Common myeloid progenitor, CD34-positive (primary cell): ENCODE results near the gene NKAIN1.

Experiments used
- CTCF ChIA-PET: fragments of 350-600 bp; sonication (Branson Sonifier 250); formaldehyde crosslinking; loops from one replicate; lab custom pipeline; 2021; ENCODE audit warnings: antibody characterized with exemption; lab: Charles Lee
- POLR2A ChIA-PET: fragments of 350-600 bp; sonication (Branson Sonifier 250); formaldehyde crosslinking; loops from one replicate; lab custom pipeline; 2021; ENCODE audit warnings: antibody characterized with exemption; lab: Charles Lee
- DNase-seq, 3 donors: peaks; one replicate each; pipeline versions ENCODE4 v3.0.0 to v3.0.0-alpha.2; 2013
- H3K27ac ChIP-seq, 2 experiments: 1 replicate in 1 of 2; 2 replicates in 1 of 2; pipeline ENCODE4 v1.7.0; 2013; ENCODE audit warnings: inconsistent platforms in 2 of 2, low read length in 2 of 2, mild to moderate bottlenecking in 2 of 2, low read depth in 1 of 2, moderate library complexity in 1 of 2; ENCODE audit not compliant: severe bottlenecking in 2 of 2, insufficient read depth in 1 of 2, poor library complexity in 1 of 2
- H3K27me3 ChIP-seq, 5 experiments: replicated peaks in 2 of 5; 1 replicate in 3 of 5; 2 replicates in 2 of 5; pipeline versions ENCODE4 v1.6.1 to v1.7.0; 2013; ENCODE audit warnings: low read length in 4 of 5, mild to moderate bottlenecking in 2 of 5, moderate library complexity in 2 of 5, inconsistent platforms in 1 of 5; ENCODE audit not compliant: insufficient read depth in 5 of 5, control insufficient read depth in 4 of 5
- H3K36me3 ChIP-seq, 4 experiments: 1 replicate in 2 of 4; 2 replicates in 2 of 4; pipeline versions ENCODE4 v1.6.1 to v1.7.0; 2013; ENCODE audit warnings: low read length in 3 of 4, control low read depth in 1 of 4, mild to moderate bottlenecking in 1 of 4; ENCODE audit not compliant: control insufficient read depth in 4 of 4, insufficient read depth in 4 of 4
- H3K4me1 ChIP-seq, 4 experiments: 1 replicate in 3 of 4; 2 replicates in 1 of 4; pipeline versions ENCODE4 v1.6.1 to v1.7.1; 2013; ENCODE audit warnings: low read length in 3 of 4, mild to moderate bottlenecking in 3 of 4, control low read depth in 1 of 4, inconsistent platforms in 1 of 4, moderate library complexity in 1 of 4; ENCODE audit not compliant: control insufficient read depth in 4 of 4, insufficient read depth in 4 of 4; ENCODE audit errors: control extremely low read depth in 1 of 4
- H3K4me3 ChIP-seq, 7 experiments: 1 replicate in 4 of 7; 2 replicates in 3 of 7; pipeline versions ENCODE4 v1.5.1 to v1.7.0; 2013; ENCODE audit warnings: mild to moderate bottlenecking in 7 of 7, low read length in 6 of 7, moderate library complexity in 6 of 7, inconsistent platforms in 2 of 7, low read depth in 2 of 7, control low read depth in 1 of 7; ENCODE audit not compliant: insufficient read depth in 4 of 7, control insufficient read depth in 1 of 7; ENCODE audit errors: extremely low read depth in 1 of 7
- H3K9me3 ChIP-seq, 5 experiments: 1 replicate in 4 of 5; 2 replicates in 1 of 5; pipeline versions ENCODE4 v1.6.1 to v1.7.1; 2013; ENCODE audit warnings: low read length in 4 of 5, mild to moderate bottlenecking in 2 of 5, inconsistent platforms in 1 of 5, low read depth in 1 of 5, moderate library complexity in 1 of 5; ENCODE audit not compliant: control insufficient read depth in 4 of 5, insufficient read depth in 2 of 5; ENCODE audit errors: control extremely low read depth in 1 of 5
- WGBS: methylation state at CpG from one replicate; pipeline ENCODE4 v1.1.5; 2013; ENCODE audit not compliant: insufficient coverage; 5-methylcytosine and 5-hydroxymethylcytosine counted together

NKAIN1 gene

GRCh38 chr1:31234870-31235269 is 4.8 kb downstream of the NKAIN1 start:
- peaks cover 0 to 9% (median 8%) of the 10 kb centered on the region in 4 experiments for H3K4me1 ChIP-seq
- ChIA-PET CTCF (interaction anchor here (1.4 kb wide), 1 partner anchor 9 kb away, joined by 4 read pairs; no protein-coding TSS in a partner anchor), POLR2A (no interaction called here)
- no peak overlapping the region for H3K27ac ChIP-seq
- no peak for DNase-seq
- no peaks in the 10 kb centered on the region for H3K9me3 ChIP-seq
- peaks cover 9 to 57% (median 25%) of the 10 kb centered on the region in 5 experiments for H3K27me3 ChIP-seq
- 58% methylated on average over 2 of the region's 4 CpGs for WGBS
- H3K36me3 ChIP-seq = no peaks in the 10 kb centered on the region
- no peak overlapping the region for H3K4me3 ChIP-seq

GRCh38 chr1:31234123-31234708 is 5.5 kb downstream of the NKAIN1 start:
- ChIA-PET CTCF (interaction anchor here (1.2 to 1.4 kb wide), 2 partner anchors 8 to 30 kb away, joined by 3 to 4 read pairs; no protein-coding TSS in a partner anchor), POLR2A (no interaction called here)
- no peak overlapping the region for H3K4me3 ChIP-seq
- H3K27ac ChIP-seq = no peak overlapping the region
- H3K9me3 ChIP-seq = no peaks in the 10 kb centered on the region
- peaks cover 0 to 7% (median 5%) of the 10 kb centered on the region in 4 experiments for H3K4me1 ChIP-seq
- WGBS = 73% methylated on average over 12 of the region's 12 CpGs
- H3K36me3 ChIP-seq = no peaks in the 10 kb centered on the region
- DNase-seq = no peak
- H3K27me3 ChIP-seq = peaks cover 9 to 51% (median 25%) of the 10 kb centered on the region in 5 experiments

- H3K9me3 ChIP-seq = no peaks in the 10 kb centered on the region
- ChIA-PET POLR2A (no interaction called here), CTCF (no interaction called here)
- peaks cover 2 to 36% (median 14%) of the 10 kb centered on the region in 5 experiments for H3K27me3 ChIP-seq
- no peak overlapping the region for H3K4me3 ChIP-seq
- WGBS = 100% methylated on average over 2 of the region's 2 CpGs
- H3K4me1 ChIP-seq = no peaks in the 10 kb centered on the region
- no peak for DNase-seq
- no peak overlapping the region for H3K27ac ChIP-seq
- no peaks in the 10 kb centered on the region for H3K36me3 ChIP-seq
These were observed 7.0 kb downstream of the NKAIN1 start for GRCh38 chr1:31232689-31233088.

DNA sequence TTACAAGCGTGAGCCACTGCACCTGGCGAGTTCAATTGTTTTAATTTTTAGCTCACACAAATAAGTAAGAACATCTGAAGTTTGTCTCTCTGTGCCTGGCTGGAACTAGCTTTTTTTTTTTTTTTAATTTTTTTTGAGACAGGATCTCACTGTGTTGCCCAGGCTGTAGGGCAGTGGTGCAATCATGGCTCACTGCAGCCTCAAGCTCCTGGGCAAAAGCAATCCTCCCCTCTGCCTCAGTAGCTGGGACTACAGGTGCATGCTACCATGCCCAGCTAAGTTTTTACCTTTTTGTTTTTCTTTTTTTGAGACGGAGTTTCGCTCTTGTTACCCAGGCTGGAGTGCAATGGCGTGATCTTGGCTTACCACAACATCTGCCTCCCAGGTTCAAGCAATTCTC is 7.9 kb downstream of the NKAIN1 start:
- no peak overlapping the region for H3K4me3 ChIP-seq
- peaks cover 2 to 28% (median 14%) of the 10 kb centered on the region in 5 experiments for H3K27me3 ChIP-seq
- no peaks in the 10 kb centered on the region for H3K9me3 ChIP-seq
- no peak overlapping the region for H3K27ac ChIP-seq
- CTCF ChIA-PET = interaction anchor here (0.9 to 1.1 kb wide), 2 partner anchors 9 to 19 kb away, joined by 3 read pairs; no protein-coding TSS in a partner anchor
- 100% methylated on average over 4 of the region's 5 CpGs for WGBS
- POLR2A ChIA-PET = no interaction called here
- DNase-seq = no peak
- H3K4me1 ChIP-seq = no peaks in the 10 kb centered on the region
- no peaks in the 10 kb centered on the region for H3K36me3 ChIP-seq

- WGBS = 74% methylated on average over 3 of the region's 3 CpGs
- Histone ChIP-seq H3K27ac (no peak overlapping the region), H3K36me3 (no peaks in the 10 kb centered on the region), H3K4me1 (no peaks in the 10 kb centered on the region), H3K27me3 (peaks cover 0 to 18% (median 5%) of the 10 kb centered on the region in 5 experiments), H3K4me3 (no peak overlapping the region), H3K9me3 (no peaks in the 10 kb centered on the region)
- DNase-seq = no peak
- CTCF ChIA-PET = no interaction called here
- POLR2A ChIA-PET = no interaction called here
These were observed 9.3 kb downstream of the NKAIN1 start for GRCh38 chr1:31230378-31230777.

GRCh38 chr1:31228986-31229385 is 10.7 kb downstream of the NKAIN1 start:
- Histone ChIP-seq H3K9me3 (no peaks in the 10 kb centered on the region), H3K27me3 (peaks cover 0 to 9% (median 0%) of the 10 kb centered on the region in 5 experiments), H3K36me3 (no peaks in the 10 kb centered on the region), H3K4me1 (no peaks in the 10 kb centered on the region), H3K27ac (no peak overlapping the region), H3K4me3 (no peak overlapping the region)
- ChIA-PET CTCF (no interaction called here), POLR2A (no interaction called here)
- no peak for DNase-seq

- H3K27me3 ChIP-seq = peaks cover 0 to 8% (median 0%) of the 10 kb centered on the region in 5 experiments
- H3K9me3 ChIP-seq = no peaks in the 10 kb centered on the region
- no peak overlapping the region for H3K27ac ChIP-seq
- H3K4me3 ChIP-seq = no peak overlapping the region
- 98% methylated on average over 5 of the region's 5 CpGs for WGBS
- DNase-seq = no peak
- CTCF ChIA-PET = no interaction called here
- no peaks in the 10 kb centered on the region for H3K36me3 ChIP-seq
- POLR2A ChIA-PET = no interaction called here
- H3K4me1 ChIP-seq = no peaks in the 10 kb centered on the region
These were observed 11.7 kb downstream of the NKAIN1 start for GRCh38 chr1:31227891-31228568.
